HEK293 (cell line): ENCODE results near the gene LYPD6B.

Experiments
- CTCF ChIA-PET: fragments of 350-600 bp; formaldehyde crosslinking; extraction: SDS; loops from one replicate; lab custom pipeline; 2021; ENCODE audit warnings: antibody characterized with exemption; lab: Yijun Ruan, JAX
- POLR2A ChIA-PET: fragments of 300-600 bp; formaldehyde crosslinking; extraction: SDS; loops from one replicate; lab custom pipeline; 2020; ENCODE audit warnings: antibody characterized with exemption, inconsistent platforms; lab: Yijun Ruan, JAX
- H3K27ac ChIP-seq: fragments of 200-500 bp; sonication (Bioruptor generic); 2 replicates; pipeline ENCODE4 v1.5.1; 2014; ENCODE audit warnings: low read depth, low read length, control low read depth, inconsistent platforms; ENCODE audit errors: extremely low read depth
- H3K36me3 ChIP-seq, 2 experiments: fragments of 200-500 bp in 1 of 2; sonication (Bioruptor generic) in 1 of 2; 1 replicate in 1 of 2; 2 replicates in 1 of 2; pipeline ENCODE4 v1.5.1; 2014 to 2017; ENCODE audit warnings: inconsistent platforms in 2 of 2, low read length in 2 of 2; ENCODE audit not compliant: control insufficient read depth in 2 of 2, insufficient read depth in 1 of 2
- H3K4me1 ChIP-seq: fragments of 200-500 bp; sonication (Bioruptor generic); 2 replicates; pipeline ENCODE4 v1.5.1; 2014; ENCODE audit warnings: mild to moderate bottlenecking, low read length, inconsistent platforms; ENCODE audit not compliant: control insufficient read depth, insufficient read depth
- H3K4me3 ChIP-seq: 2 replicates; pipeline ENCODE4 v1.5.1; 2011; ENCODE audit warnings: low read depth, mild to moderate bottlenecking, control low read depth, low read length, moderate library complexity
- H3K9me3 ChIP-seq: fragments of 200-500 bp; sonication (Bioruptor generic); 2 replicates; pipeline ENCODE4 v1.5.1; 2014; ENCODE audit warnings: low read depth, low read length, inconsistent platforms; ENCODE audit not compliant: control insufficient read depth, insufficient read depth
- GFI1B ChIP-seq: fragments of 450-650 bp; formaldehyde crosslinking; IDR thresholded peaks from 2 replicates; pipeline ENCODE4 v1.5.1; 2016; ENCODE audit warnings: missing biosample characterization, missing genetic modification characterization
- HOXC10 ChIP-seq: sonication (generic); formaldehyde crosslinking; IDR thresholded peaks from 2 replicates; pipeline ENCODE4 v1.8.1; 2023; ENCODE audit warnings: mild to moderate bottlenecking, missing genetic modification reagents
- IKZF3 ChIP-seq: fragments of 450-650 bp; IDR thresholded peaks from 2 replicates; pipeline ENCODE4 v1.5.0; 2018; ENCODE audit warnings: missing biosample characterization, mild to moderate bottlenecking, missing genetic modification characterization, moderate library complexity
- TCF7L2 ChIP-seq: IDR thresholded peaks from 2 replicates; pipeline ENCODE4 v1.6.1; 2011; ENCODE audit warnings: low read depth, mild to moderate bottlenecking, inconsistent platforms, low read length, moderate library complexity, borderline replicate concordance
- YY1 ChIP-seq: fragments of 450-650 bp; formaldehyde crosslinking; IDR thresholded peaks from 2 replicates; pipeline ENCODE4 v1.5.1; 2018; ENCODE audit warnings: missing biosample characterization, missing genetic modification characterization
- ZFP3 ChIP-seq: fragments of 450-650 bp; formaldehyde crosslinking; IDR thresholded peaks from 2 replicates; pipeline ENCODE4 v1.5.1; 2016; ENCODE audit warnings: low read depth, missing biosample characterization, missing genetic modification characterization
- ZFP37 ChIP-seq: fragments of 450-650 bp; formaldehyde crosslinking; IDR thresholded peaks from 2 replicates; pipeline ENCODE4 v1.5.1; 2016; ENCODE audit warnings: missing biosample characterization, missing genetic modification characterization
- ZNF10 ChIP-seq: fragments of 450-650 bp; formaldehyde crosslinking; IDR thresholded peaks from 2 replicates; pipeline ENCODE4 v1.5.1; 2017; ENCODE audit warnings: missing biosample characterization, missing genetic modification characterization
- ZNF148 ChIP-seq: fragments of 450-650 bp; formaldehyde crosslinking; IDR thresholded peaks from 2 replicates; pipeline ENCODE4 v1.5.0; 2017; ENCODE audit warnings: missing biosample characterization, missing genetic modification characterization, borderline replicate concordance
- ZNF16 ChIP-seq: fragments of 450-650 bp; formaldehyde crosslinking; IDR thresholded peaks from 2 replicates; pipeline ENCODE4 v1.5.1; 2016; ENCODE audit warnings: low read depth, missing biosample characterization, missing genetic modification characterization
- ZNF18 ChIP-seq: fragments of 450-650 bp; formaldehyde crosslinking; IDR thresholded peaks from 2 replicates; pipeline ENCODE4 v1.5.1; 2016; ENCODE audit warnings: missing biosample characterization, missing genetic modification characterization
- ZNF184 ChIP-seq: fragments of 450-650 bp; IDR thresholded peaks from 2 replicates; pipeline ENCODE4 v1.5.1; 2018; ENCODE audit warnings: missing biosample characterization, mild to moderate bottlenecking, missing genetic modification characterization
- ZNF2 ChIP-seq: fragments of 450-650 bp; formaldehyde crosslinking; IDR thresholded peaks from 2 replicates; pipeline ENCODE4 v1.5.1; 2016; ENCODE audit warnings: missing biosample characterization, missing genetic modification characterization
- ZNF221 ChIP-seq: fragments of 450-650 bp; formaldehyde crosslinking; IDR thresholded peaks from 2 replicates; pipeline ENCODE4 v1.5.1; 2017; ENCODE audit warnings: missing biosample characterization, missing genetic modification characterization, borderline replicate concordance
- ZNF223 ChIP-seq: fragments of 450-650 bp; formaldehyde crosslinking; IDR thresholded peaks from 2 replicates; pipeline ENCODE4 v1.5.1; 2016; ENCODE audit warnings: missing biosample characterization, missing genetic modification characterization
- ZNF266 ChIP-seq: fragments of 450-650 bp; formaldehyde crosslinking; IDR thresholded peaks from 2 replicates; pipeline ENCODE4 v1.5.1; 2016; ENCODE audit warnings: missing biosample characterization, missing genetic modification characterization, low read depth
- ZNF473 ChIP-seq: fragments of 450-650 bp; formaldehyde crosslinking; IDR thresholded peaks from 2 replicates; pipeline ENCODE4 v1.5.1; 2017; ENCODE audit warnings: missing biosample characterization, missing genetic modification characterization
- ZNF530 ChIP-seq: fragments of 450-650 bp; formaldehyde crosslinking; IDR thresholded peaks from 2 replicates; pipeline ENCODE4 v1.5.1; 2016; ENCODE audit warnings: low read depth, missing biosample characterization, missing genetic modification characterization
- ZNF549 ChIP-seq: fragments of 450-650 bp; IDR thresholded peaks from 2 replicates; pipeline ENCODE4 v1.5.1; 2018; ENCODE audit warnings: missing biosample characterization, missing genetic modification characterization, mild to moderate bottlenecking, inconsistent platforms, moderate library complexity
- ZNF558 ChIP-seq: fragments of 450-650 bp; formaldehyde crosslinking; IDR thresholded peaks from 2 replicates; pipeline ENCODE4 v1.5.1; 2016; ENCODE audit warnings: missing biosample characterization, missing genetic modification characterization
- ZNF624 ChIP-seq: fragments of 450-650 bp; formaldehyde crosslinking; IDR thresholded peaks from 2 replicates; pipeline ENCODE4 v1.5.1; 2017; ENCODE audit warnings: missing biosample characterization, missing genetic modification characterization
- ZNF830 ChIP-seq: fragments of 450-650 bp; IDR thresholded peaks from 2 replicates; pipeline ENCODE4 v1.5.0; 2018; ENCODE audit warnings: missing biosample characterization, missing genetic modification characterization, low read depth, mild to moderate bottlenecking, moderate library complexity
- TF ChIP-seq, protein P1 (sequence below): fragments of 450-650 bp; formaldehyde crosslinking; IDR thresholded peaks from 2 replicates; pipeline ENCODE4 v1.5.1; 2016; ENCODE audit warnings: missing biosample characterization, missing genetic modification characterization
- TF ChIP-seq, protein P2 (sequence below): fragments of 450-650 bp; formaldehyde crosslinking; IDR thresholded peaks from 2 replicates; pipeline ENCODE4 v1.5.1; 2016; ENCODE audit warnings: missing biosample characterization, missing genetic modification characterization, low read depth
- TF ChIP-seq, protein P3 (sequence below): fragments of 450-650 bp; formaldehyde crosslinking; IDR thresholded peaks from 2 replicates; pipeline ENCODE4 v1.5.1; 2017; ENCODE audit warnings: missing biosample characterization, missing genetic modification characterization
- TF ChIP-seq, protein P4 (sequence below): fragments of 450-650 bp; formaldehyde crosslinking; IDR thresholded peaks from 2 replicates; pipeline ENCODE4 v1.5.1; 2016; ENCODE audit warnings: missing biosample characterization, missing genetic modification characterization

LYPD6B gene

GRCh38 chr2:149188291-149188690 is 149.8 kb downstream of the LYPD6B start (continued):
- TF ChIP-seq ZNF148 (tag by site-specific recombination), result no peak
- no peak for TF ChIP-seq ZNF223 (tag by site-specific recombination)
- TF ChIP-seq, protein P1, sequence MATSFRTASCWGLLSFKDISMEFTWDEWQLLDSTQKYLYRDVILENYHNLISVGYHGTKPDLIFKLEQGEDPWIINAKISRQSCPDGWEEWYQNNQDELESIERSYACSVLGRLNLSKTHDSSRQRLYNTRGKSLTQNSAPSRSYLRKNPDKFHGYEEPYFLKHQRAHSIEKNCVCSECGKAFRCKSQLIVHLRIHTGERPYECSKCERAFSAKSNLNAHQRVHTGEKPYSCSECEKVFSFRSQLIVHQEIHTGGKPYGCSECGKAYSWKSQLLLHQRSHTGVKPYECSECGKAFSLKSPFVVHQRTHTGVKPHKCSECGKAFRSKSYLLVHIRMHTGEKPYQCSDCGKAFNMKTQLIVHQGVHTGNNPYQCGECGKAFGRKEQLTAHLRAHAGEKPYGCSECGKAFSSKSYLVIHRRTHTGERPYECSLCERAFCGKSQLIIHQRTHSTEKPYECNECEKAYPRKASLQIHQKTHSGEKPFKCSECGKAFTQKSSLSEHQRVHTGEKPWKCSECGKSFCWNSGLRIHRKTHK (tag by site-specific recombination), result no peak
- TF ChIP-seq ZNF2 (tag by site-specific recombination), result no peak
- no peak for TF ChIP-seq ZFP37 (tag by site-specific recombination)

- Histone ChIP-seq H3K9me3 (no peaks in the 10 kb centered on the region), H3K27ac (no peak overlapping the region), H3K36me3 (no peaks in the 10 kb centered on the region), H3K4me3 (no peak overlapping the region), H3K4me1 (no peaks in the 10 kb centered on the region)
- CTCF ChIA-PET, result interaction anchor here (0.6 kb wide), 1 partner anchor 120 kb away, joined by 3 read pairs; no protein-coding TSS in a partner anchor
- POLR2A ChIA-PET, result no interaction called here
- TF ChIP-seq ZNF10 (tag by site-specific recombination) (no peak), ZFP3 (tag by site-specific recombination) (no peak), GFI1B (tag by site-specific recombination) (no peak), HOXC10 (no peak), ZNF558 (tag by site-specific recombination) (no peak), ZNF830 (tag by site-specific recombination) (no peak), ZNF16 (tag by site-specific recombination) (no peak), IKZF3 (tag by site-specific recombination) (no peak), YY1 (tag by site-specific recombination) (no peak)
- TF ChIP-seq, protein P2, sequence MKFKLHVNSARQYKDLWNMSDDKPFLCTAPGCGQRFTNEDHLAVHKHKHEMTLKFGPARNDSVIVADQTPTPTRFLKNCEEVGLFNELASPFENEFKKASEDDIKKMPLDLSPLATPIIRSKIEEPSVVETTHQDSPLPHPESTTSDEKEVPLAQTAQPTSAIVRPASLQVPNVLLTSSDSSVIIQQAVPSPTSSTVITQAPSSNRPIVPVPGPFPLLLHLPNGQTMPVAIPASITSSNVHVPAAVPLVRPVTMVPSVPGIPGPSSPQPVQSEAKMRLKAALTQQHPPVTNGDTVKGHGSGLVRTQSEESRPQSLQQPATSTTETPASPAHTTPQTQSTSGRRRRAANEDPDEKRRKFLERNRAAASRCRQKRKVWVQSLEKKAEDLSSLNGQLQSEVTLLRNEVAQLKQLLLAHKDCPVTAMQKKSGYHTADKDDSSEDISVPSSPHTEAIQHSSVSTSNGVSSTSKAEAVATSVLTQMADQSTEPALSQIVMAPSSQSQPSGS (tag by site-specific recombination), result no peak
- TF ChIP-seq, protein P3, sequence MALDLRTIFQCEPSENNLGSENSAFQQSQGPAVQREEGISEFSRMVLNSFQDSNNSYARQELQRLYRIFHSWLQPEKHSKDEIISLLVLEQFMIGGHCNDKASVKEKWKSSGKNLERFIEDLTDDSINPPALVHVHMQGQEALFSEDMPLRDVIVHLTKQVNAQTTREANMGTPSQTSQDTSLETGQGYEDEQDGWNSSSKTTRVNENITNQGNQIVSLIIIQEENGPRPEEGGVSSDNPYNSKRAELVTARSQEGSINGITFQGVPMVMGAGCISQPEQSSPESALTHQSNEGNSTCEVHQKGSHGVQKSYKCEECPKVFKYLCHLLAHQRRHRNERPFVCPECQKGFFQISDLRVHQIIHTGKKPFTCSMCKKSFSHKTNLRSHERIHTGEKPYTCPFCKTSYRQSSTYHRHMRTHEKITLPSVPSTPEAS (tag by site-specific recombination), result no peak
Observed at GRCh38 chr2:149189769-149190168, 151.3 kb downstream of the LYPD6B start.

GRCh38 chr2:149191915-149192314 is 153.4 kb downstream of the LYPD6B start:
- H3K4me3 ChIP-seq, result no peak overlapping the region
- H3K9me3 ChIP-seq, result no peaks in the 10 kb centered on the region
- no peaks in the 10 kb centered on the region for H3K36me3 ChIP-seq
- H3K27ac ChIP-seq, result no peak overlapping the region
- ChIA-PET CTCF (no interaction called here), POLR2A (no interaction called here)
- H3K4me1 ChIP-seq, result no peaks in the 10 kb centered on the region
- TF ChIP-seq ZNF184 (tag by site-specific recombination) (no peak), ZNF221 (tag by site-specific recombination) (no peak), YY1 (tag by site-specific recombination) (no peak), TCF7L2 (no peak), ZNF530 (tag by site-specific recombination) (no peak), ZNF624 (tag by site-specific recombination) (no peak), ZNF549 (tag by site-specific recombination) (no peak), ZNF18 (tag by site-specific recombination) (no peak), ZNF473 (tag by site-specific recombination) (no peak), ZNF266 (tag by site-specific recombination) (no peak)
- TF ChIP-seq, protein P4, sequence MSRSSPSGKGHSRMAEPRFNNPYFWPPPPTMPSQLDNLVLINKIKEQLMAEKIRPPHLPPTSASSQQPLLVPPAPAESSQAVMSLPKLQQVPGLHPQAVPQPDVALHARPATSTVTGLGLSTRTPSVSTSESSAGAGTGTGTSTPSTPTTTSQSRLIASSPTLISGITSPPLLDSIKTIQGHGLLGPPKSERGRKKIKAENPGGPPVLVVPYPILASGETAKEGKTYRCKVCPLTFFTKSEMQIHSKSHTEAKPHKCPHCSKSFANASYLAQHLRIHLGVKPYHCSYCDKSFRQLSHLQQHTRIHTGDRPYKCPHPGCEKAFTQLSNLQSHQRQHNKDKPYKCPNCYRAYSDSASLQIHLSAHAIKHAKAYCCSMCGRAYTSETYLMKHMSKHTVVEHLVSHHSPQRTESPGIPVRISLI, result no peak
